Measurements from ENCODE around the gene GMCL2.

DNA sequence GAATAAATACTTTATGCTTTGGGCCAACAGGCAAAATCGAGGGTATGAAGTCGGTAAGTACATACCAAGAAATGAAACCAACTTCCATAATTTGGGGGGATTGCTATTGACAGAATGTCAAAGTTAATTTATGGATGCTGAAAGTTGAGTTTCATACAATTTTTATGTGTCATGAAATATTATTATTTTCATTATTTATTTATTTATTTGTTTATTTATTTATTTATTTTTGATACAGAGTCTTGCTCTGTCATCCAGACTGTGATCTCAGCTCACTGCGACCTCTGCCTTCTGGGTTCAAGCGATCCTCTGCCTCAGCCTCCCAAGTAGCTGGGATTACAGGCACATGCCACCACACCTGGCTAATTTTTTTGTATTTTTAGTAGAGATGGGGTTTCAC, 4.5 kb upstream of the GMCL2 start:
- TF ChIP-seq, protein P1, sequence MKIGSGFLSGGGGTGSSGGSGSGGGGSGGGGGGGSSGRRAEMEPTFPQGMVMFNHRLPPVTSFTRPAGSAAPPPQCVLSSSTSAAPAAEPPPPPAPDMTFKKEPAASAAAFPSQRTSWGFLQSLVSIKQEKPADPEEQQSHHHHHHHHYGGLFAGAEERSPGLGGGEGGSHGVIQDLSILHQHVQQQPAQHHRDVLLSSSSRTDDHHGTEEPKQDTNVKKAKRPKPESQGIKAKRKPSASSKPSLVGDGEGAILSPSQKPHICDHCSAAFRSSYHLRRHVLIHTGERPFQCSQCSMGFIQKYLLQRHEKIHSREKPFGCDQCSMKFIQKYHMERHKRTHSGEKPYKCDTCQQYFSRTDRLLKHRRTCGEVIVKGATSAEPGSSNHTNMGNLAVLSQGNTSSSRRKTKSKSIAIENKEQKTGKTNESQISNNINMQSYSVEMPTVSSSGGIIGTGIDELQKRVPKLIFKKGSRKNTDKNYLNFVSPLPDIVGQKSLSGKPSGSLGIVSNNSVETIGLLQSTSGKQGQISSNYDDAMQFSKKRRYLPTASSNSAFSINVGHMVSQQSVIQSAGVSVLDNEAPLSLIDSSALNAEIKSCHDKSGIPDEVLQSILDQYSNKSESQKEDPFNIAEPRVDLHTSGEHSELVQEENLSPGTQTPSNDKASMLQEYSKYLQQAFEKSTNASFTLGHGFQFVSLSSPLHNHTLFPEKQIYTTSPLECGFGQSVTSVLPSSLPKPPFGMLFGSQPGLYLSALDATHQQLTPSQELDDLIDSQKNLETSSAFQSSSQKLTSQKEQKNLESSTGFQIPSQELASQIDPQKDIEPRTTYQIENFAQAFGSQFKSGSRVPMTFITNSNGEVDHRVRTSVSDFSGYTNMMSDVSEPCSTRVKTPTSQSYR (CRISPR knock-in tag; IDR thresholded peaks at IDR 0.05): no peak
- TF ChIP-seq, protein P2, sequence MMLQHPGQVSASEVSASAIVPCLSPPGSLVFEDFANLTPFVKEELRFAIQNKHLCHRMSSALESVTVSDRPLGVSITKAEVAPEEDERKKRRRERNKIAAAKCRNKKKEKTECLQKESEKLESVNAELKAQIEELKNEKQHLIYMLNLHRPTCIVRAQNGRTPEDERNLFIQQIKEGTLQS (CRISPR knock-in tag; conservative IDR thresholded peaks at IDR 0.05): no peak
- TF ChIP-seq, protein P3, sequence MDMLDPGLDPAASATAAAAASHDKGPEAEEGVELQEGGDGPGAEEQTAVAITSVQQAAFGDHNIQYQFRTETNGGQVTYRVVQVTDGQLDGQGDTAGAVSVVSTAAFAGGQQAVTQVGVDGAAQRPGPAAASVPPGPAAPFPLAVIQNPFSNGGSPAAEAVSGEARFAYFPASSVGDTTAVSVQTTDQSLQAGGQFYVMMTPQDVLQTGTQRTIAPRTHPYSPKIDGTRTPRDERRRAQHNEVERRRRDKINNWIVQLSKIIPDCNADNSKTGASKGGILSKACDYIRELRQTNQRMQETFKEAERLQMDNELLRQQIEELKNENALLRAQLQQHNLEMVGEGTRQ (CRISPR knock-in tag; IDR thresholded peaks at IDR 0.05): no peak
- TF ChIP-seq NFE2L1 (CRISPR knock-in tag; IDR thresholded peaks at IDR 0.05) (no peak), MYBL2 (CRISPR knock-in tag; IDR thresholded peaks at IDR 0.05) (no peak), SP1 (CRISPR knock-in tag; conservative IDR thresholded peaks at IDR 0.05) (no peak), CBFB (CRISPR knock-in tag; IDR thresholded peaks at IDR 0.05; ENCODE audit: low read depth) (no peak), TEAD4 (CRISPR knock-in tag; IDR thresholded peaks at IDR 0.05) (no peak), KAT7 (CRISPR knock-in tag; IDR thresholded peaks at IDR 0.05; ENCODE audit: borderline replicate concordance) (no peak)
- TF ChIP-seq, protein P4, sequence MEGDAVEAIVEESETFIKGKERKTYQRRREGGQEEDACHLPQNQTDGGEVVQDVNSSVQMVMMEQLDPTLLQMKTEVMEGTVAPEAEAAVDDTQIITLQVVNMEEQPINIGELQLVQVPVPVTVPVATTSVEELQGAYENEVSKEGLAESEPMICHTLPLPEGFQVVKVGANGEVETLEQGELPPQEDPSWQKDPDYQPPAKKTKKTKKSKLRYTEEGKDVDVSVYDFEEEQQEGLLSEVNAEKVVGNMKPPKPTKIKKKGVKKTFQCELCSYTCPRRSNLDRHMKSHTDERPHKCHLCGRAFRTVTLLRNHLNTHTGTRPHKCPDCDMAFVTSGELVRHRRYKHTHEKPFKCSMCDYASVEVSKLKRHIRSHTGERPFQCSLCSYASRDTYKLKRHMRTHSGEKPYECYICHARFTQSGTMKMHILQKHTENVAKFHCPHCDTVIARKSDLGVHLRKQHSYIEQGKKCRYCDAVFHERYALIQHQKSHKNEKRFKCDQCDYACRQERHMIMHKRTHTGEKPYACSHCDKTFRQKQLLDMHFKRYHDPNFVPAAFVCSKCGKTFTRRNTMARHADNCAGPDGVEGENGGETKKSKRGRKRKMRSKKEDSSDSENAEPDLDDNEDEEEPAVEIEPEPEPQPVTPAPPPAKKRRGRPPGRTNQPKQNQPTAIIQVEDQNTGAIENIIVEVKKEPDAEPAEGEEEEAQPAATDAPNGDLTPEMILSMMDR (IDR thresholded peaks at IDR 0.05): no peak

Data from WTC11 (cell line).